DND-41 (cell line): ENCODE data around the gene RNF32.

ENCODE experiments used
- CTCF ChIP-seq: IDR thresholded peaks from 2 replicates; pipeline ENCODE4 v1.5.1; 2012; ENCODE audit warnings: borderline replicate concordance, low read length, moderate library complexity, mild to moderate bottlenecking; ENCODE audit not compliant: poor library complexity, severe bottlenecking; ENCODE audit errors: extremely low read depth
- EZH2 ChIP-seq: IDR thresholded peaks from 3 replicates; pipeline ENCODE4 v1.6.1; 2012; ENCODE audit warnings: borderline replicate concordance, low read depth, mild to moderate bottlenecking, moderate library complexity, low read length, inconsistent platforms; ENCODE audit not compliant: severe bottlenecking

GRCh38 chr7:156614434-156615264 is 25.9 kb upstream of the RNF32 start:
- no peak for TF ChIP-seq CTCF
- no peak for TF ChIP-seq EZH2
